AG04449 (cell line): ENCODE results near the gene OSTN.
"Not testable (repeated sequence)": the region's sequence is repeated elsewhere in the genome, so short reads cannot be mapped to it uniquely, and the experiment has no call there.

Experiments used
- CTCF ChIA-PET: fragments of 350-600 bp; formaldehyde crosslinking; extraction: SDS; loops from one replicate; lab custom pipeline; 2021; ENCODE audit warnings: antibody characterized with exemption; lab: Yijun Ruan, JAX
- POLR2A ChIA-PET: fragments of 400-600, 350-600 bp; formaldehyde crosslinking; extraction: SDS; loops from one replicate; lab custom pipeline; 2020; ENCODE audit warnings: antibody characterized with exemption, inconsistent platforms; lab: Yijun Ruan, JAX
- DNase-seq: peaks from one replicate; pipeline ENCODE4 v3.0.0-alpha.2; 2010; ENCODE audit warnings: low read depth, low spot score
- H3K4me3 ChIP-seq: 2 replicates; pipeline ENCODE4 v1.5.1; 2011; ENCODE audit warnings: low read depth, mild to moderate bottlenecking, control low read depth, low read length
- CTCF ChIP-seq: IDR thresholded peaks from one replicate; pipeline ENCODE4 v1.5.1; 2011; ENCODE audit warnings: mild to moderate bottlenecking, moderate library complexity, low read length, control low read depth, inconsistent platforms; ENCODE audit not compliant: insufficient read depth; ENCODE audit errors: missing control alignments

Gene OSTN

GRCh38 chr3:191166368-191166767, 32.7 kb upstream of the OSTN start:
- no peak for TF ChIP-seq CTCF
- ChIA-PET POLR2A (no interaction called here), CTCF (interaction anchor here (1.4 kb wide), 1 partner anchor 29 kb away, joined by 3 read pairs; no protein-coding TSS in a partner anchor)
- no peak overlapping the region for H3K4me3 ChIP-seq
- DNase-seq = no peak

DNA sequence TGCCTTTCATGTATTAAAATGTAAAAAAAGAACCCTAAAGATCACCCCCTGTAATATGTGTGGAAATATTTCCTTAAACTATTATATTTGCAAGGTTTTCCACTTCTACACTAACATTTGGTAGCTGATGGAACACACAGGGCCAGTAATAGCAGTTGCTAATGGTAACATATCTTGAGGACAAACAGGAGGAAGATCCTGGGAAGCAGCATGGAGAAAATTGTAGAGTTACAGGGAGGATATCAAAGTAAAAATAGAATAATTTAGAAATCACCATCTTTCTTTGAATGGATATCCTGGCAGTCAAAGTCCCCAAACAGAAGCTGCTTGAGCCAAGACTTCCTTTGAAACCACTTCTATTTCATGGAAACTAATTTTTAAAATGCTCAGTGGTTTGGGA, 29.5 kb upstream of the OSTN start:
- ChIA-PET POLR2A (no interaction called here), CTCF (no interaction called here)
- no peak for DNase-seq
- H3K4me3 ChIP-seq = no peak overlapping the region
- TF ChIP-seq CTCF = no peak

GRCh38 chr3:191170097-191170496, 28.9 kb upstream of the OSTN start:
- TF ChIP-seq CTCF = no peak
- no peak overlapping the region for H3K4me3 ChIP-seq
- peak; percentile 14 for DNase-seq
- POLR2A ChIA-PET = no interaction called here
- CTCF ChIA-PET = no interaction called here

- no peak overlapping the region for H3K4me3 ChIP-seq
- POLR2A ChIA-PET = no interaction called here
- CTCF ChIA-PET = no interaction called here
- no peak for DNase-seq
- TF ChIP-seq CTCF = no peak
These were observed 23.9 kb upstream of the OSTN start for GRCh38 chr3:191175102-191175501.

- ChIA-PET POLR2A (no interaction called here), CTCF (no interaction called here)
- DNase-seq = no peak
- no peak for TF ChIP-seq CTCF
- no peak overlapping the region for H3K4me3 ChIP-seq
These were observed 22.8 kb upstream of the OSTN start for GRCh38 chr3:191176038-191176785.

- H3K4me3 ChIP-seq, CTCF ChIA-PET, DNase-seq, POLR2A ChIA-PET: not testable (repeated sequence)
These were observed 13.7 kb upstream of the OSTN start for GRCh38 chr3:191185382-191185781.

- DNase-seq, POLR2A ChIA-PET, CTCF ChIA-PET, H3K4me3 ChIP-seq: not testable (repeated sequence)
These were observed 10.8 kb upstream of the OSTN start for GRCh38 chr3:191188246-191188645.

DNA sequence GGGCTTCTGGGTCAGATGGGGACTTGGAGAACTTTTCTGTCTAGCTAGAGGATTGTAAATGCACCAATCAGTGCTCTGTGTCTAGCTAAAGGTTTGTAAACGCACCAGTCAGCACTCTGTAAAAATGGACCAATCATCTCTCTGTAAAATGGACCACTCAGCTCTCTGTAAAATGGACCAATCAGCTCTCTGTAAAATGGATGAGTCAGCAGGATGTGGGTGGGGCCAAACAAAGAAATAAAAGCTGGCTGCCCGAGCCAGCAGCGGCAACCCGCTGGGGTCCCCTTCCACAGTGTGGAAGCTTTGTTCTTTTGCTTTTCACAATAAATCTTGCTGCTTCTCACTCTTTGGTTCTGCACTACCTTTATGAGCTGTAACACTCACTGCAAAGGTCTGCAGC, 6.8 kb upstream of the OSTN start:
- H3K4me3 ChIP-seq, POLR2A ChIA-PET, DNase-seq: not testable (repeated sequence)
- CTCF ChIA-PET = interaction anchor here (1.2 kb wide), 1 partner anchor 11 kb away, joined by 3 read pairs; no protein-coding TSS in a partner anchor
